ENCODE measurements around the gene XPC. TPM values are rescaled to one million over a fixed set of nuclear protein-coding genes. Genes with fewer than 3 reads are reported as not detected.

XPC gene
- total RNA-seq, 1 donor: 52.1 TPM

- H3K4me2 ChIP-seq (ENCODE audit: insufficient read depth, low read length): no peak overlapping the region
- H3K79me2 ChIP-seq (ENCODE audit: insufficient read depth, low read length): peaks cover 4% of the 10 kb centered on the region
- H3K9me3 ChIP-seq (ENCODE audit: low read depth, low read length): no peaks in the 10 kb centered on the region
- no peak for TF ChIP-seq CTCF (IDR thresholded peaks at IDR 0.05; ENCODE audit: extremely low read depth, low read depth, low read length)
- H2AFZ ChIP-seq (ENCODE audit: low read length): no peak overlapping the region
- no peak for DNase-seq (ENCODE audit: insufficient read length, low spot score, missing footprints)
- H3K4me3 ChIP-seq (ENCODE audit: insufficient read depth, low read length): no peak overlapping the region
- H3K27ac ChIP-seq (ENCODE audit: low read depth, low read length): no peak overlapping the region
- peaks cover 5% of the 10 kb centered on the region for H3K4me1 ChIP-seq (ENCODE audit: insufficient read depth, low read length)
- peaks cover 84% of the 10 kb centered on the region for H3K36me3 ChIP-seq (ENCODE audit: insufficient read depth, low read length)
- peaks cover 7% of the 10 kb centered on the region for H4K20me1 ChIP-seq (ENCODE audit: insufficient read depth, low read length)
- H3K27me3 ChIP-seq (ENCODE audit: insufficient read depth, low read length): no peaks in the 10 kb centered on the region
Observed at GRCh38 chr3:14135581-14135980, 42.8 kb downstream of the XPC start.

GRCh38 chr3:14134291-14134690, 44.1 kb downstream of the XPC start:
- peaks cover 13% of the 10 kb centered on the region for H3K79me2 ChIP-seq (ENCODE audit: insufficient read depth, low read length)
- H3K27me3 ChIP-seq (ENCODE audit: insufficient read depth, low read length): no peaks in the 10 kb centered on the region
- H3K4me1 ChIP-seq (ENCODE audit: insufficient read depth, low read length): peaks cover 4% of the 10 kb centered on the region
- peaks cover 91% of the 10 kb centered on the region for H3K36me3 ChIP-seq (ENCODE audit: insufficient read depth, low read length)
- DNase-seq (ENCODE audit: insufficient read length, low spot score, missing footprints): no peak
- H3K9me3 ChIP-seq (ENCODE audit: low read depth, low read length): no peaks in the 10 kb centered on the region
- H3K4me2 ChIP-seq (ENCODE audit: insufficient read depth, low read length): no peak overlapping the region
- H3K4me3 ChIP-seq (ENCODE audit: insufficient read depth, low read length): no peak overlapping the region
- no peak for TF ChIP-seq CTCF (IDR thresholded peaks at IDR 0.05; ENCODE audit: extremely low read depth, low read depth, low read length)
- peaks cover 15% of the 10 kb centered on the region for H4K20me1 ChIP-seq (ENCODE audit: insufficient read depth, low read length)
- no peak overlapping the region for H2AFZ ChIP-seq (ENCODE audit: low read length)
- no peak overlapping the region for H3K27ac ChIP-seq (ENCODE audit: low read depth, low read length)

GRCh38 chr3:14133876-14134275, 44.5 kb downstream of the XPC start:
- Histone ChIP-seq H4K20me1 (ENCODE audit: insufficient read depth, low read length) (peaks cover 18% of the 10 kb centered on the region), H3K27ac (ENCODE audit: low read depth, low read length) (no peak overlapping the region), H3K79me2 (ENCODE audit: insufficient read depth, low read length) (peaks cover 16% of the 10 kb centered on the region), H3K4me1 (ENCODE audit: insufficient read depth, low read length) (peaks cover 4% of the 10 kb centered on the region), H2AFZ (ENCODE audit: low read length) (no peak overlapping the region), H3K9me3 (ENCODE audit: low read depth, low read length) (no peaks in the 10 kb centered on the region), H3K4me3 (ENCODE audit: insufficient read depth, low read length) (no peak overlapping the region), H3K27me3 (ENCODE audit: insufficient read depth, low read length) (no peaks in the 10 kb centered on the region), H3K4me2 (ENCODE audit: insufficient read depth, low read length) (no peak overlapping the region), H3K36me3 (ENCODE audit: insufficient read depth, low read length) (peaks cover 91% of the 10 kb centered on the region)
- no peak for TF ChIP-seq CTCF (IDR thresholded peaks at IDR 0.05; ENCODE audit: extremely low read depth, low read depth, low read length)
- no peak for DNase-seq (ENCODE audit: insufficient read length, low spot score, missing footprints)

GRCh38 chr3:14133188-14133800, 45.1 kb downstream of the XPC start:
- H3K36me3 ChIP-seq (ENCODE audit: insufficient read depth, low read length): peaks cover 91% of the 10 kb centered on the region
- H3K79me2 ChIP-seq (ENCODE audit: insufficient read depth, low read length): peaks cover 21% of the 10 kb centered on the region
- H4K20me1 ChIP-seq (ENCODE audit: insufficient read depth, low read length): peaks cover 24% of the 10 kb centered on the region
- no peak for DNase-seq (ENCODE audit: insufficient read length, low spot score, missing footprints)
- TF ChIP-seq CTCF (IDR thresholded peaks at IDR 0.05; ENCODE audit: extremely low read depth, low read depth, low read length): no peak
- H3K27ac ChIP-seq (ENCODE audit: low read depth, low read length): no peak overlapping the region
- H2AFZ ChIP-seq (ENCODE audit: low read length): no peak overlapping the region
- H3K4me2 ChIP-seq (ENCODE audit: insufficient read depth, low read length): no peak overlapping the region
- H3K4me1 ChIP-seq (ENCODE audit: insufficient read depth, low read length): peaks cover 4% of the 10 kb centered on the region
- no peaks in the 10 kb centered on the region for H3K27me3 ChIP-seq (ENCODE audit: insufficient read depth, low read length)
- no peak overlapping the region for H3K4me3 ChIP-seq (ENCODE audit: insufficient read depth, low read length)
- H3K9me3 ChIP-seq (ENCODE audit: low read depth, low read length): no peaks in the 10 kb centered on the region

Measured in osteoblast (primary cell).